GM18861 (cell line): ENCODE data around the gene NTRK3.

Experiments used
- ATAC-seq: cut with Tn5 transposase; IDR thresholded peaks from one replicate; pipeline ENCODE4 v1.9.1; 2021; ENCODE audit not compliant: unreplicated experiment

NTRK3 gene

DNA sequence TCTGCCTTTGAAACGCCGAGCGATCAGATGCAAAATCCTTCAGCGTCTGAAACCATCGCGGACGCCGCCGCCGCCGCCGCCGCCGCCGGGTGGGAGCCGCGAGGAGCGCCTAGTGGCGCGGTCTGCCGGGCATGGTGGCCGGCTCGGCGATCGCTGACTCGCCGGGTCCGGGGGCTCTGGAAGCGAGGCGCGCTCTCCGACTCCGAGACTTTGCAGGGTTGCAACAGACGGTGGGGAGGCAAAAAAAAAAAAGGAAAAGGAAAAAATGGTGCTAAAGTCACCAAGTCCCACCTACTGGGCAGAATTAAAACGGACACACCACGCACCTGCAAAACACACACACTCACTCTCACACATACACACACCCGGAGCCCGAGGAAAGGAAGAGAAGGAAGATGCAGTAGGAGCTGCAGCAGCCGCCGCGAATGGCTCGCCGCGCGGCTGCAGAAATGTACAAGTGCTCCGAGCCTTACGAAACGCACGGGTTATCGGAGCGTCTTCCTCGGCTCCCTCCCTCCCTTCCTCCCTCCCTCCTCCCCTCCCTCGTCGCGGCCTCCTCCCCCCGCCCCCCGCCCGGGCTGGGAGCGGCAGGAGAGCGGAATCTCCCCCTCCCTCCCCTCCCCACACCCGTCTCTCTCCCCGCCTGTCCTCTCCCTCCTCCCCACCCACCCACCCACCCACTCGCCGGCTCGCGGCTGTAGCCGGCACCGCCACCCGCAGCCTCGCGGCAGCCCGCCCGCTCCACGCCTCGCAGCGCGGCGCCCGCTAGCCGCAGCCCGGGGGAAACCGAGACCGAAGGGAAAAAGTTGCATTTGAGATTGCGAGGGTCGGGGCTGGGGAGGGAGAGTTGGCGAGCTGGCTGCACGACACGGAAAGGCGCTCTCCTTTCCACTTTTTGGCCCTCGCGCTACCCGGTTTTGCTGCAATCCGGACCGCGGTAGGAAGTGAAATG is at the start of gene NTRK3:
TSS of gene NTRK3 (minus strand) at position 461 of the 952 bp plus-strand sequence. CDS start 586 bp downstream, outside the sequence.
- ATAC-seq: no peak

DNA sequence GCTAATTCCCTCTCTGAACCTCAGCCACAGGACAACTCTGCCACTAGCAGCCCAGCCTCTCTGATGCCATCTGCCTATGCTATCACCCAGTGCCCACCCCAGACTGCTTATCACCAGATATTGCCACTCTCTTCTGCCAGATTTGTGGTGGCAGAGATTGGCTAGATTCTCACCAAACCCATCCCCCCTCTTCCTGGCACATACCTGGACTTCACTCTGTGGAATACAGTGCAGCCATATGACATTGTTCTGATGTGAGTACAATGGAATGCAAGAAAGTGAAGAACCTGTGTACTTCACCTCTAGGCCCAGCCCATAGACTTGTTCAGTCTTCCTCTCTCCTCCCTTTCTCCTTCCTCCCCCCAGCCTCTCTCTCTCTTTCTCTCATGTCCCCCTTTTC is 46.9 kb upstream of the NTRK3 start:
- ATAC-seq: no peak

DNA sequence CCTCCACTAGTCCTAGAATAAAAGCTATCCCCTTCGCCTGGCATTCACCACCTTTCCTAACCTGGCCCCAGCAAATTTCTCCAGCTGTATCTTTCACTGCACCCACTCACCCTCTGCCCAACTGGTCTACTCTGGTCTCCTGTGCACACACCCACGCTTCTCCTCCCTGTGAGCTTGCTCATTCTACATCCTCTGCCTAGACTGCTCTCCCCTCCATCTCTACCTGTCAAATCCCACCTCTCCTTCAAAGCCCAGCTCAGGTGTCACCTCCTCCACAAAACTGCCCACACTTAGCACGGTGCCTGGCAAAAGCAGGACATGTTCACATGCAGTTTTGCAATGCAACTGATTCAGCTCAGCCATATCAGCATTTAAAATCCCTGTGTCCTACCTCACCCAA is 45.8 kb upstream of the NTRK3 start:
- no peak for ATAC-seq

DNA sequence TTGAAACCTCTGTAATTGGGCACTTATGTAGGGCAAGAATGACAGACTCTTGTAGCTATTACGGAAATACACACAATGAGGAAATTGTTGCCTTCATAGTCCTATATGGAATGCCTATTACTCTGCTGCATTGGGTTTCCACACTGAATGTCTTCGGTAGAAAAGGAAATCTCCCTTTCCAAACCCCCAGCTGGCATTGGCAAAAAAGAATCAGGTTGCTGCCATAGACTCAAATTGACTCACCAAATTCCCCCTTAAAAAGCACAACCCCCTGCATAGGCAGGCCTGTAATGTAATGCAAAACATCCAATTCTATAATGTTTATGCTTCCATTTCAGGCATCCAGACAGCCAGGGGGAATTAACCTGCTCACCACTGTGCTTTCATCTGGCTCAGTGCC is 44.8 kb upstream of the NTRK3 start:
- no peak for ATAC-seq

DNA sequence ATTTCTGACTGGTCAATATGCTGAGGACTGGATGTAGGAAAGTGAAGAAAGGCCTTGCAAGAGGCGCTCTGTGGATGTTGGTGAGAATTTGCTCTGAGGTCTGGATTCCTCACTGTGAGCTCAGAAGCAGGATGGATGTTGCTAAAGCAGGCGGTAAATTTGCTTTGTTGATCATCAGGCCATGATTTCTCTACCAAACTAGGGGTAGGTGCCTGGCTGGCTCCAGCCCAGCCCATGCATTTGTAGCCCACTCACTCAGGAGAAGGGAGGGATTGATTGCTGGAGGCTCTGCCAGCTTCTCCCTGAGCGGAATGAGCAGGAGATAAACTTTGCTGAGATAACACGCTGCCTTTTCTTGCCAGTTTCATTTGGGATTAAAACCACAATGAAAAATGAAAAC is 44.3 kb upstream of the NTRK3 start:
- ATAC-seq: no peak

DNA sequence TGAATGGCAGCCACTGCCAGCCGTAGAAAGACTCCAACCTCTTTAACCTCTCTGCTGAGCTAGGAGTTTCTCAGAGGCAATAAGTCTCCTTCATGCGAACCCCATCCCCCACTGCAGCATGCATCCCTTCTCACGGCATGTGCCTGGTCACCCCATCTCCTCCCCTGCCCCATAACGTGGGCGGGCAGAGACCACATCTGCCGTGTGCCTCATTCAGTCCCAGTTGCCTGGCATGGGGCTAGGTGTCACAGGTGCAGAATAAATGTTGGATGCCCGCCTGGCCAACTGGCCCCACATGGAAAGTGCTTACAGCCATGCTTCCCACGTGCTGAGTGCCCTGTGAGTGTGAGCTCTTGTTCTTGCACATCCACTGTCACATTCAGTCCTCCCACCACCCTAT is 43.5 kb upstream of the NTRK3 start:
- ATAC-seq: no peak

DNA sequence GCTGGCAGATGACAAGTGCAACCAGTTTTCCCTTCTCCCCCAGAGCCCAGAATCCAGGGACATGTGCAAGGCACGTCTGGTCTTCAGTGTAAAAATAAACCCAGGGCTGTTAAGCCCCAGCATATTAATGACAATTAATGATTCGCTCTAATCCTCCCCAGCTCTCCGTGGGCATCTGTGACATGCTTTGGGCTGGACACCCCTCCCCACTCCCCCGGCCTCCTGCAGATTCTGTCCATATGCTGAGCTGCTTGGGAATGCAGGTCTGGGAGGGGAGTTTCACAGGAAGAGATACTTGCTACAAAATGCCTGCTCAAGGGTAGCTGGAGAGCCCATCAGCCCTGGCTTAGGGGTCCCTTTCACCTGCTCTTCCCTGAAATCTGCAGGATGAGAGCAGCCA is 43.0 kb upstream of the NTRK3 start:
- no peak for ATAC-seq

DNA sequence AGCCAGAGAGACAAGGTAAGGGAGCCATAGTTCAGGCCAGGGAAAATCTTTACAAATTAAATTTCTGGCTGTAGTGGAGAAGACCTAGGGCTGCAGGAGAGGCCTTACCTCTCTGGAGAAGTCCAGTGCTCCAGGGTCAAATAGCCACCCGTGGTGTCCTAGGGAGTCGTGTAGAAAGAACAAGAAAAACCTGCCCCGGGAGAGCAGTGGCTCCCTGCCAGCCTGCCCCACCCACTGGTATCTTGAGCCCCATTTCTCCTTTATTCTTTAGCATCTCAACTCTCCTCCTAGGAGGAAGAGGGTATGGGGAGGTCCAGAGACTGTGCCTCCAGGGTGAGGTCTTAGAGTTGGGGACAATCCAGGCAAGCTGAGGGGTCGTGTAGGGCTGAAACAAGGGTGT is 32.1 kb upstream of the NTRK3 start:
- no peak for ATAC-seq

DNA sequence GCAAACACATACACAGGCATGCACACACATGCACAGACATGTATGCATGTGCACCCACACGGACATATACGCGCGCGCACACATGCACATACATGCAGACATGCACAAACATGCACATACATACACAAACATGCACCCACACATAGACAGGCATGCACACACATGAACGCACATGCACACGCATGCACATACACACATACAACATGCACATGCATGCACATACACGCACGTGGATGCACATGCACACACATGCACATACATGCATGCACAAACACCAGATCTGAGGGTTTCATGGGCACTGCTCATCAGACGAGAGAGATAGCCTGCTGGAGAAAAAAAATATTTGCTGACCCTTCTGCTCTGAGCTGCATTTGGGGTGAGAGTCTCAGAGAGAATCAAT is 31.7 kb upstream of the NTRK3 start:
- no peak for ATAC-seq

DNA sequence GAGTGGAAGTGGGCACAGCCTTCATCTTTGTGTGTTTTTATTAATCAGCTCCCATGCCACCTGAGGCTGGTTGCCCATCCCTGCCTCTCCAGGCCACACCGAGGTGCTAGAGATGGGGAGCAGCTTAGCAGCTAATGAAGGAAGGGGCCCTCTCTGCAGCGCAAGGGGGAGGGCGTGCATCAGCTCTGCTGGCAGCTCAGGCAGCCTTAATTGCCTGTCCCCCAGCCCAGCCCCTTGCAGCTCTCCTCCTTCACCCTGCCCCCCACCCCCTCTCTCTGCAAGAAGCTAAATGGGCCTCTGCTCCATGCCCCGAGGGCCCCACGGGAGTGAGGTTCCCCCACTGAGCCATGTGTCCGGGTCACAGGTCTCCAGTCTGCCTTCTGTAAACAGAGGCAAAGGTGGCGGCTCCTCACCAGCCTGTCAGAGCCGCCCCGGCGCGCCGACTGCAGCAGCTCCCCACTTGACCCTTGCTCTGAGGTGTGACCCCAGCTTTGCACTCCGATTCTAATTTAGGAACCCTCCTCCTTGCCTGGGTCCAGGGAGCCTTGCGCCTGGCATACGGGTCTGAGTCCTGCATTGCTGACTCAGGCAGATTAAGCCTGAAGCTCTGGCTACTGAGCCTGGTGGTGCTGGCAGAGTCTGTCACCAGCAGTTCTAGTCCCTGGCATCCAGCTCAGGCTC is 27.9 kb upstream of the NTRK3 start:
- ATAC-seq: no peak

DNA sequence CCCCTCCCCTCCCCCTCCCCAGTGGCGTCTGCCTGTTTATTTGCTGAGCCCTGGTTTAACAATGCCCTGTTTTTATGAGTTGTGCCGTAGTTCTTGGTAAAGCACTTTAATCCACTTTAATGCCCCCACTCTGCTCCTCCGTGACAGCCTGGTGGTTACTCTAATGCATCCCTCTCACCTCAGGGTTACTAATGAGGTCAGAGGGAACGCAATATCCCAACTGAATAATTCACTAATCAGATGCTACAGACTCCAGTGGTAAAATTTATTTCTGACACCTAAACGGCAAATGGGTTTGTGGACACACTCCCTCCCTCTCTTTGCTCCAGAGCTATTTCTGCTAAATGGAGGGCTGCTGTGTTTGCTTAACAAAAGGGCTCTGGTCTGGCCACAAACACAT is 26.1 kb upstream of the NTRK3 start:
- no peak for ATAC-seq

DNA sequence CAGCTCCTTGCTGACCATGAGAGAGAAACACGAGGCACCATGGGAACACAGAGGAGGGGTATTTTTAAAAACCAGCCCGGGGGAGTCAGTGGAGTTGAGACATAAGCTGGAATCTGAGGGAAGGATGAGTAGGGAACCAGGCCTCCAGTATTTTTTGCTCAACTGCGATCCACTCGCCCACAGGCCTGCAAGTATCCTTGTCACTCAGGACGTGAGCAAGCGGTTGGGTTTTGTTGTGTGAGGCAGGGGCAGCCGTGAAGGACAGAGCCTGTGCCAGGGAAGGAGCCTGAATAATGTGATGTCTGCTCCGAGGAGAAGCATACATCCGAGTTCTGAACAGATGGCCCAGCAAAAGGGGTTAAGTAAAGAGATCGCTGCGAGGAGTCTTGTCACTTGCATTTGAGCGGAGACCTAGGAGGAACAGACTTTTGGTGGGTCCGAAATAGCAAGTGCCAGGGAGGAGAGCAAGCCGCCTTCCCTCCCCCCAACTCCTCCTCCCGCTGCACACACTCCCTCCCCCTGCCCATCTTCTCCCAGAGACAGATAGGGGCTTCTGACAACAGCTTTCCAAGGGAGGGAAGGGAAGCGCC is 20.4 kb upstream of the NTRK3 start:
- ATAC-seq: no peak

DNA sequence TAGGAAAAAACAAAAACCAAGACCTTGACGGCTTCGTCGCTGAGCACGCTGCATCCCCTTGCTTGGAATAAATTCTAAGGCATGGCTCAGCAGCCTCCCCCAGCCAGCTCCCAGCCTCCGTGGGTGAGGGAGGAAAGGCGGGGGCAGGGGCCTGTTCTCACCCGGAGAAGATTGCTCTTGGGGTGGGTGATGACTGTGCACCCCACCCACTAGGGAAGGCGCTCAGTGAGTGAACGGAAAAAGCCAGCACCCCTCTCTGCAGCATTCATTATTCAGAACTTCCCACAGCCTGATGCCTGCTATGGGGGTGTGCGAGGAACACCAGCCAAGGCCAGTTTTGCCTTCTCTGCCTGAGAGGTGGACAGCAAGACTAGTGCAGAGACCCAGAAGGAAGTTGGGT is 19.3 kb upstream of the NTRK3 start:
- ATAC-seq: no peak

DNA sequence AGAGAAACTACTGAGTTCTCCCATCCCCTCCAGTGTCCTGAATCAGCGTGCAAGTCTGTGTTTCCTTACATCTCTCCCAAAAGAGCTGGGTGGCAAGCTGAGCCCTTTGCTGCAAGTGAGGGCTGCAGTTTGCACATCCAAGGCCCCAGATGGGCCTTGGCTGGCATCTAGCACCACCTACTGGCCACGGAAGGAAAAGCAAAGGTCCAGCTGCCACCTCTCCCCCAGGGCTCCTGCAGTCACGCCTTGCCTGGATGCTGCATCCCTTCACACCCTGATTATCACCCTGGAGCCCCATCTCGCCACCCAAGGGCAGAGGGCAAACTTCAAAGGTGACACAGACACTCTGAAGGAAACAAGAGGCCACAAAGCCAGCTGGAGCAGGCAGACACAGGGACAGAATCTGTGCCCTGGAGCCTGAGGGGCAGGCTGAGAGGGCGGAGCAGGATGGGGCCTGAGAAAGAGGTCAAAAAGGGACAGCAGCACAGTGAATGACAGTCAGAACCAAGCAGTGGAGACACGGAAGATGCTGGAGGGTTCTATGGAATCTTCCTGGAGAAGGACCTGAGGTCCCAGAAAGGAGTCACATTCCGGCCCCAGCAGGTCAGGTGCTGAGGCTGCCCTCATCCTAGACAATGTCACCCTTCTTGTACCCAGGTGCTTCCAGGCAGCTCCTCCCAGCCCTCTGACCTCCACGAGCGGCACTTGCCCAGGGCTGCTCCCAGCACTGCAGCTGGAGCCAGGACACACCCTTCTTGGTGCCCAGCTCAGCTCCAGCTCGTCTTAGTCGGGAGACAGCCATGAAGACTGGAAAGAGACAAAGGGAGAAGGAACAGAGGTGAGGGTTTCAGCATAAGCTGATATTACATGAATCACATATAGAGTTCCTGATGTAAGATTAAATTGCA is 18.3 kb upstream of the NTRK3 start:
- ATAC-seq: peak; percentile 51

DNA sequence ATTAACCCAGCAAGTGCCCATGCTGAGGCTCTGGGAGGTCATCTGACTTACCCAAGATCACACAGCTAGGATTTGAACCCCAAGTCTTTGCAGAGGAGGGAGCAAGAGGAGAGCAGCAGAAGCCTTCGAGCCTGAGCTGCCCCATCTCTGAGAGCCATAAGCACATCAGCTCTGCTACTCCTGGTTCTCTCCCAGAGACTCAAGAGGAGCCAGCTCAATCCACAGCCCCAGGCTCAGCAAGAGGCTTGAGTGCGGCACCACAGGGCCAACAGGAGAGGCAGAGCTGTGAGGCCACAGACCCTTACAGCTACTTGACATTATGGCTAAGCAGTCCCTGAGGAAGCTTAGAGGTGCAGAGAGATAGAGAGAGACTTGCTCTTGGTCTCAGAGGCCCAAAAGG is 15.9 kb upstream of the NTRK3 start:
- ATAC-seq: no peak

DNA sequence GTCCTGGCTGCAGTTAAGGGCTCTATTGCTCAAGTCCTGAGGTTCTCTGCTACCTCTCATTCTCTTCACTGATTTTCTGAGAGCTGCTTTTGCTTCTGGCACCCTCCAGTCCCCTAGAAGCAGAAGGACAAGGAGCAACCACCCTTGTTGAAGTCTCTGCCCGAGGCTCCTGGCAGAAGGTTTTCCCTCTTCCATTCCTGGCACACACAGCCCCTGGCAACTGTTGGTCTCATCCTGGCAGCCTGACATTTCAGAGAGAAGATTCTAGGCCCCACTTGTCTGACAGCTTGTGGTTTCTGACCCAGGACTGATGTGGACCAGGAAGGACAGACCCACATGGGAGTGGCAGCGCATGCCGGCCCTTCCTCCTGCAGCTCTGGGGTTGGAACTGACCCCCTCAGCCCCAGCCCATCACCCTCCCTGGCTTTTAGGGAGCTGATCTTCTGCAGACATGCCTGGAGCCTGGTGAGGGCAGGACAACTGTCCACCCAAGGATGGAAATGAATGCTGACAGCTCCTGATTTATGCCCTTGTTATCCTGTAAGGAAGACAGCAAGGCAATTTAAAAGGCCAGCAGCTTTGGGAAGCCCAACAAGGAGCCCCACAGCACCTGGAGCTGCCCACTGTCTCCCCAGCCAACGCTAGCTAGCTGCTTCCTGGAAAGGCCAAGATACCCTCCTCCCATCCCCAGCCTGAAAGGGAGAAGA is 13.0 kb upstream of the NTRK3 start:
- no peak for ATAC-seq

DNA sequence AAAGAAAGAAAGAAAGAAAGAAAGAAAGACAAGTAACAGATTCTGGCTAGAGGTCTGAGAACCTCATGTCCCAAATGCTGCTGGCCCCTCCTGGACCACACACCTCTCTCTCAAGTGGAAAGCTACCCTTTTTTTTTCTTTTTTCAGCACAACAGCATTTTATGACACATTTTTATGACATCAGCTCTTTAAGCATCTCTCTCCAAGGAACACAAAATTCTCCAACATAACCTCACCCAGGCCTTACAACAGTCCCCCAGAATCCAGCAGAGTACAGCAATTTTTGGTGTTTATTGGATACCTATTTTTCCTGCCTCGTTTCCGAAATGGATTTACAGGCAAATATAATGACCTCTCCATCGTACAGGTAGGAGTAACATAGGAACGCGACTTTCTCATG is 11.2 kb upstream of the NTRK3 start:
- ATAC-seq: no peak

DNA sequence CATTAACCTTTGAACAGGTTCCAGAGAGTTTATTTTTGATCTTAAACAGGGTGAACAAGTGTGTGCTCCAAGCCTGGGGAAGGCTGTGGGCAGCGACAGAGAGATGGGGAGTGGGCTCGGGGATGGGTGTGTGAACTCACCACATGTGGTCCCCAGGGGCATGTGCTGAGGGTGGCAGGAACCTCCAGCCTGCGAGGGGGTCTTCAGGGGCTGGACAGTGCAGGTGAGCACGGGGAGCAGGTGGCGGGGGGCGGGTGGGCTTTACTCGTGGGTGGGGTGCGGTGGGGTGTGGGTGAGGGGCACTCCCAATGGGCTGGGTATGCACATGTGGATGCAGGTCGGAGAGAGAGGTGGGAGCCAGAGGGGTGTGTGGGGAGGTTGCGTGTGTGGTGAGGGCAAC is 9.6 kb upstream of the NTRK3 start:
- ATAC-seq: no peak

DNA sequence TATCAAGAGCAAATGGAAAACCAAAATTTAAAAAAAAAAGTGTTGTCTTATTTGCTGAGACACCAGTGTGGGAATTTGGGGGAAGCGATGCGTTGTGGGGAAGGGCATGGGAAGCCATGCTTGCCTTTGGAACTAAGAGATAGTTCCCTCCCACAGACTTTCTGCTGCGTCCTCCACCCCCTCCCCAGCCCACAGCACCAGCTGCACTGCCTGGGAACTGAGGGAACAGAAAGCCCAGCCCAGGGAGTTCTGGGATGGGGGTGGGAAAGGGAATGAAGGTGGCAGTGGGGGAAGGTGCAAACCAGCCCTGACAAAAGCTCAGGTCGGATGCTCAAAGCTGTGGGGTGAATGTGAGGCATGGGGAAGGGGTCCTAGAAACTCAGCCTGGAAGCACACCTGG is 8.1 kb upstream of the NTRK3 start:
- ATAC-seq: no peak

DNA sequence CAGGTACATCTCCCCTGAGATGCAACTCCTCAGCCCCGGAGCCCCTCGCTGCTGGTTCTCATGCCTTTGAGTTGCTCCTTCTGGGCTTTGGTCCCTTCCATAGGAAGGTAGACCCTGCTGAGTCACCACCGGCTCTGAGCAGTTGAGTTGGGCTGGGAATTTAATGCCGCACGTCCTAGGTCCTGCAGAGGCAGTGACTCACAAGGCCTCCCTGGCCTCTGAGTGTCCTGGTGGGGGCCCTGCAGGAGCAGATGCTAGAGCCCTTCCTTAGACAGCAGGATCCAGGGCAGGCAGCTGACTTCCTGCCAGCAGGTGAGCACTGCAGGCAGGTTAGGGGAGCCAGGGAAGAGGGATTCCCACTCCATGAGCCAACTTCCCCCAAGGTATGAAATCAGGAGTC is 5.5 kb upstream of the NTRK3 start:
- ATAC-seq: no peak
